K562 (cell line): ENCODE results near the gene LST1. TPM values are rescaled to one million over a fixed set of nuclear protein-coding genes. Genes with fewer than 3 reads are reported as not detected.

Experiments used
- AFF1 ChIP-seq, 2 experiments: fragments of 450-650 bp; IDR thresholded peaks; 2 replicates each; pipeline ENCODE4 v1.6.1; 2018; ENCODE audit warnings: mild to moderate bottlenecking in 2 of 2, low read depth in 1 of 2; ENCODE audit not compliant: partially characterized antibody in 2 of 2
- ATF3 ChIP-seq, 2 experiments: fragments of 450-650 bp in 1 of 2; sonication (generic) in 1 of 2; formaldehyde crosslinking in 1 of 2; IDR thresholded peaks in 1 of 2; conservative IDR thresholded peaks in 1 of 2; 2 replicates each; pipeline versions ENCODE4 v1.6.1 to v1.8.1; 2016 to 2023; ENCODE audit warnings: mild to moderate bottlenecking in 2 of 2, moderate library complexity in 2 of 2, inconsistent platforms in 1 of 2, missing genetic modification reagents in 1 of 2
- BRD9 ChIP-seq: fragments of 450-650 bp; IDR thresholded peaks from 2 replicates; pipeline ENCODE4 v1.6.1; 2018; ENCODE audit warnings: low read depth; ENCODE audit not compliant: partially characterized antibody
- CSDE1 ChIP-seq, 2 experiments: fragments of 450-650 bp; IDR thresholded peaks; 2 replicates each; pipeline ENCODE4 v1.6.1; 2016; ENCODE audit warnings: mild to moderate bottlenecking in 1 of 2
- GATAD2B ChIP-seq: fragments of 450-650 bp; IDR thresholded peaks from 2 replicates; pipeline ENCODE4 v1.6.1; 2017; ENCODE audit warnings: mild to moderate bottlenecking, borderline replicate concordance
- HCFC1 ChIP-seq: IDR thresholded peaks from 2 replicates; pipeline ENCODE4 v1.6.1; 2012; ENCODE audit warnings: low read depth, low read length, improper control_type of control experiment
- MECOM ChIP-seq: fragments of 250-450 bp; sonication (Bioruptor Pico); IDR thresholded peaks from 2 replicates; pipeline ENCODE4 v1.8.0; 2022; ENCODE audit warnings: inconsistent platforms
- MTF1 ChIP-seq: fragments of 250-450 bp; sonication (Bioruptor Pico); IDR thresholded peaks from 2 replicates; pipeline ENCODE4 v1.9.0; 2021; ENCODE audit warnings: moderate library complexity, mild to moderate bottlenecking, inconsistent platforms, borderline replicate concordance
- NCOA1 ChIP-seq: fragments of 450-650 bp; IDR thresholded peaks from 2 replicates; pipeline ENCODE4 v1.6.1; 2016; ENCODE audit warnings: low read depth
- NONO ChIP-seq, 2 experiments: fragments of 200-400 bp in 1 of 2; fragments of 450-650 bp in 1 of 2; formaldehyde crosslinking in 1 of 2; IDR thresholded peaks; 2 replicates each; pipeline ENCODE4 v1.6.1; 2017; ENCODE audit warnings: low read depth in 2 of 2, mild to moderate bottlenecking in 2 of 2, moderate library complexity in 2 of 2, low read length in 1 of 2
- NR4A1 ChIP-seq, 2 experiments: fragments of 250-450 bp in 1 of 2; fragments of 450-650 bp in 1 of 2; sonication (Bioruptor Pico) in 1 of 2; IDR thresholded peaks; 2 replicates each; pipeline versions ENCODE4 v1.4.0 to v1.6.1; 2016 to 2020; ENCODE audit warnings: mild to moderate bottlenecking in 2 of 2, missing compliant biosample characterization in 1 of 2, missing genetic modification characterization in 1 of 2, moderate library complexity in 1 of 2
- PRDM10 ChIP-seq: fragments of 450-650 bp; IDR thresholded peaks from 2 replicates; pipeline ENCODE4 v1.6.1; 2018; ENCODE audit not compliant: partially characterized antibody
- RBM25 ChIP-seq: fragments of 200-400 bp; formaldehyde crosslinking; IDR thresholded peaks from 2 replicates; pipeline ENCODE4 v1.6.1; 2018; ENCODE audit warnings: low read length, low read depth, moderate library complexity; ENCODE audit not compliant: severe bottlenecking
- SIX5 ChIP-seq, 2 experiments: IDR thresholded peaks; 2 replicates each; pipeline ENCODE4 v1.6.1; 2011; ENCODE audit warnings: low read length in 2 of 2, borderline replicate concordance in 1 of 2, low read depth in 1 of 2, mild to moderate bottlenecking in 1 of 2, moderate library complexity in 1 of 2; ENCODE audit not compliant: insufficient read depth in 1 of 2
- TEAD2 ChIP-seq: fragments of 450-650 bp; IDR thresholded peaks from 2 replicates; pipeline ENCODE4 v1.6.1; 2016; ENCODE audit warnings: missing genetic modification characterization, control low read depth, missing compliant biosample characterization
- ZC3H4 ChIP-seq: sonication (generic); formaldehyde crosslinking; IDR thresholded peaks from 2 replicates; pipeline ENCODE4 v1.9.0; 2021; ENCODE audit warnings: missing genetic modification reagents, borderline replicate concordance
- ZEB2 ChIP-seq: fragments of 450-650 bp; IDR thresholded peaks from 2 replicates; pipeline ENCODE4 v1.6.1; 2016
- polyA plus RNA-seq, 8 experiments: library from polyadenylated mRNA; depleted of rRNA in 4 of 8; stranded (reverse) in 5 of 8; unstranded in 3 of 8; fragments of >200 nt; fragmentation: Nextera tagmentation in 2 of 8; fragmentation: Illumina TruSeq in 1 of 8; extraction: Ambion mirVana in 2 of 8; extraction: Trizol in 1 of 8; gene quantifications; 2 replicates each; pipeline versions ENCODE4 v1.2.1 to v1.2.3, GENCODE V29; 2011 to 2014; ENCODE audit warnings: inconsistent platforms in 1 of 8, missing spikeins in 1 of 8
- total RNA-seq, 7 experiments: library from RNA; depleted of rRNA in 6 of 7; stranded (reverse); fragments of >200 nt in 6 of 7; fragmentation: Illumina TruSeq in 2 of 7; extraction: Trizol in 2 of 7; gene quantifications; 2 replicates each; pipeline versions ENCODE4 v1.2.1 to v1.2.3, GENCODE V29; 2011 to 2021; ENCODE audit warnings: low replicate concordance in 1 of 7

The LST1 gene
- total and polyA plus RNA-seq, 9 of the 15 experiments (the other 6 are each of a cell fraction or from before 2014, with no cell fraction given) = 0.82 to 7.8 (median 1.7) TPM

- TF ChIP-seq AFF1 (IDR thresholded peaks at IDR 0.05; ENCODE audit: low read depth in 1 of 2, partially characterized antibody in 2 of 2) = peak in 1 of 2 experiments; percentile 87
- no peak for TF ChIP-seq ZC3H4 (CRISPR knock-in tag)
- peak in 1 of 2 experiments; percentile 74; a peak in 2 of 4 replicates for TF ChIP-seq CSDE1 (IDR thresholded peaks at IDR 0.05)
- no peak for TF ChIP-seq MTF1 (CRISPR knock-in tag)
- TF ChIP-seq NR4A1 (CRISPR knock-in tag; IDR thresholded peaks at IDR 0.05) = peak; percentile 96
- no peak; the same call in 1 of the 2 replicates for TF ChIP-seq NR4A1 (tag; IDR thresholded peaks at IDR 0.05)
- no peak for TF ChIP-seq RBM25
- TF ChIP-seq ATF3 (IDR thresholded peaks at IDR 0.05) = peak; percentile 99
- peak; percentile 68 for TF ChIP-seq ATF3 (CRISPR knock-in tag; conservative IDR thresholded peaks at IDR 0.05)
- TF ChIP-seq PRDM10 = peak; percentile 90
- TF ChIP-seq SIX5 (IDR thresholded peaks at IDR 0.05; ENCODE audit: borderline replicate concordance in 1 of 2, insufficient read depth in 1 of 2, low read depth in 1 of 2, low read length in 2 of 2) = no peak
- peak; percentile 87 for TF ChIP-seq BRD9
- TF ChIP-seq NONO (IDR thresholded peaks at IDR 0.05; ENCODE audit: low read depth in 2 of 2, low read length in 1 of 2) = no peak
- no peak for TF ChIP-seq ZEB2
- peak; percentile 86; the same call in 1 of the 2 replicates for TF ChIP-seq NCOA1
- no peak for TF ChIP-seq TEAD2 (tag)
- no peak for TF ChIP-seq GATAD2B
- TF ChIP-seq MECOM (CRISPR knock-in tag) = no peak
- TF ChIP-seq HCFC1 = peak; percentile 77
Observed at GRCh38 chr6:31619805-31620585, 33.9 kb downstream of the LST1 start (continued).
